ENCODE data around the gene NNMT.

- no peak for TF ChIP-seq CTCF (IDR thresholded peaks at IDR 0.05; ENCODE audit: extremely low read depth in 1 of 2, insufficient read depth in 1 of 2, low read depth in 1 of 2, low read length in 2 of 2)
- TF ChIP-seq MAX (IDR thresholded peaks at IDR 0.05; ENCODE audit: insufficient read depth, insufficient read length), result no peak
- no peak for TF ChIP-seq POLR2AphosphoS5 (IDR thresholded peaks at IDR 0.05; ENCODE audit: insufficient read depth, low read depth, low read length)
- TF ChIP-seq POLR2A (IDR thresholded peaks at IDR 0.05; ENCODE audit: low read depth, low read length), result no peak
- no peak for TF ChIP-seq FOS (IDR thresholded peaks at IDR 0.05; ENCODE audit: borderline replicate concordance, insufficient read depth, low read length)
- TF ChIP-seq EZH2 (IDR thresholded peaks at IDR 0.05; ENCODE audit: borderline replicate concordance, low read depth, low read length, severe bottlenecking), result no peak
- no peak for TF ChIP-seq MYC (IDR thresholded peaks at IDR 0.05; ENCODE audit: low read depth, low read length)
- TF ChIP-seq JUN (IDR thresholded peaks at IDR 0.05; ENCODE audit: borderline replicate concordance, insufficient read depth, insufficient read length, low read depth), result no peak
Measured at GRCh38 chr11:114283422-114283821, 12.8 kb upstream of the NNMT start.

All from endothelial cell of umbilical vein (primary cell).